Gastroesophageal sphincter (tissue), 3 donors: Measurements from ENCODE around the gene FNDC3B.

Experiments used
- CTCF ChIP-seq, 4 experiments: fragments of 200-600 bp in 2 of 4; fragments of 450-650 bp in 2 of 4; sonication (generic) in 1 of 4; IDR thresholded peaks; one replicate each; pipeline ENCODE4 v1.5.1; 2017 to 2019; ENCODE audit warnings: antibody characterized with exemption in 4 of 4, mild to moderate bottlenecking in 2 of 4, moderate library complexity in 2 of 4
- POLR2A ChIP-seq, 2 donors: fragments of 450-650 bp; IDR thresholded peaks; one replicate each; pipeline ENCODE4 v1.6.1; 2017; ENCODE audit warnings: antibody characterized with exemption in 2 of 2, mild to moderate bottlenecking in 2 of 2, moderate library complexity in 1 of 2
- POLR2AphosphoS5 ChIP-seq: sonication (generic); formaldehyde crosslinking; IDR thresholded peaks from one replicate; pipeline ENCODE4 v1.6.1; 2017; ENCODE audit warnings: antibody characterized with exemption

- TF ChIP-seq CTCF (IDR thresholded peaks at IDR 0.05): no peak
- no peak for TF ChIP-seq POLR2A (IDR thresholded peaks at IDR 0.05)
- TF ChIP-seq POLR2AphosphoS5: peak; percentile 98
Measured at GRCh38 chr3:172129850-172130716, 90.7 kb downstream of the FNDC3B start.
